Activated effector memory CD4-positive, alpha-beta T cell treated with Interleukin-2 at 50 U/mL for 16 hours (primary cell): ENCODE results near the gene KCNT1.

Source experiments
- DNase-seq: peaks from one replicate; pipeline ENCODE4 v3.0.0-alpha.2; 2020

The KCNT1 gene

DNA sequence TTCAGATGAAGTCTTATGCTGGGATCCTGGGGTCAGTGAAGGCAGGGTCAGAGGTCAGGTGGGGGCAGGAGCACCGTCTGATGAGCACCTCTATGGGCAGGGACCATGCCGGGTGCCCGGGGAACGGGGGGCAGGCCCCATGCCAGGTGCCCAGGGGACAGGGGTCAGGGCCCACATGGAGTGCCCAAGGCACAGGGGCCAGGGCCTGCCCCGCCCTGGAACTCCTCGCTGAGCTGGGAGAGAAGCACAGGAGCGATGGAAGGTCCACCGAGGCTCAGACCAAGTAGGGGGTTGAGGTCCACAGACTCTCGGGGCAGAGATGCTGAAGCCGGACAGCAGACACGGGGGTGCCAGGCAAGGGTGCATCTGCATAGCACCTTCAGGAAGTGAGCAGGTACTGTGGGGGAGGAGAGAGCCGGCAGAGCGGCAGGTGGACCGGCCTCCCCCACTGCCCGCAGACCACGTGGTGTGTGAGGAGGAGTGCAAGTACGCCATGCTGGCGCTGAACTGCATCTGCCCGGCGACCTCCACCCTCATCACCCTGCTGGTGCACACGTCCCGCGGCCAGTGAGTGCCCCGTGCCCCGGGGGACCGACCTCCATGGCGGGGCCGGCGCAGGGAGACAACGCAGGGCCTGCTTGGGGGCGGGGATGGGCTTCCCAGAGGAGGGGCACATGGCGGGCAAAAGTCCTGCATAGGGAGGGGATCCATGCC is 67.7 kb downstream of the KCNT1 start:
- DNase-seq, result no peak

DNA sequence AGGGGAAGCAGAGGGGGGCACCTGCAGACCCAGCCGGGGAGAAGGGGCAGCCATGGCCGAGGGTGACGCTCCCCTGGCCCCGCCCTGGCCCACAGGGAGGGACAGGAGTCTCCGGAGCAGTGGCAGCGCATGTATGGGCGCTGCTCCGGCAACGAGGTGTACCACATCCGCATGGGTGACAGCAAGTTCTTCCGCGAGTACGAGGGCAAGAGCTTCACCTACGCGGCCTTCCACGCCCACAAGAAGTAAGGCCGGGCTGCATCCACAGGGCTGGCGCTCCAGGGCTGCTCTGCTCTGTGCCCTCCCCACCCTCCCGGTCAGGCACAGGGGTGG is 68.2 kb downstream of the KCNT1 start:
- DNase-seq, result peak; percentile 4

DNA sequence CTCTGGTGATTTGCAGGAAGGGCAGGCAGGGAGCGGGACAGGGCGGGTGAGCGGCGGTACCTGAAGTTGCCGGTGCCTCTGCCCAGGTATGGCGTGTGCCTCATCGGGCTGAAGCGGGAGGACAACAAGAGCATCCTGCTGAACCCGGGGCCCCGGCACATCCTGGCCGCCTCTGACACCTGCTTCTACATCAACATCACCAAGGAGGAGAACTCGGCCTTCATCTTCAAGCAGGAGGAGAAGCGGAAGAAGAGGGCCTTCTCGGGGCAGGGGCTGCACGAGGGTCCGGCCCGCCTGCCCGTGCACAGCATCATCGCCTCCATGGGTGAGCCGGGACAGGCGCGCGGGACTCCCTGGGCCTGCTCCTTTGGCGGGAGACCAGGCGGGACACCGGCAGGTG is 68.8 kb downstream of the KCNT1 start:
- no peak for DNase-seq

DNA sequence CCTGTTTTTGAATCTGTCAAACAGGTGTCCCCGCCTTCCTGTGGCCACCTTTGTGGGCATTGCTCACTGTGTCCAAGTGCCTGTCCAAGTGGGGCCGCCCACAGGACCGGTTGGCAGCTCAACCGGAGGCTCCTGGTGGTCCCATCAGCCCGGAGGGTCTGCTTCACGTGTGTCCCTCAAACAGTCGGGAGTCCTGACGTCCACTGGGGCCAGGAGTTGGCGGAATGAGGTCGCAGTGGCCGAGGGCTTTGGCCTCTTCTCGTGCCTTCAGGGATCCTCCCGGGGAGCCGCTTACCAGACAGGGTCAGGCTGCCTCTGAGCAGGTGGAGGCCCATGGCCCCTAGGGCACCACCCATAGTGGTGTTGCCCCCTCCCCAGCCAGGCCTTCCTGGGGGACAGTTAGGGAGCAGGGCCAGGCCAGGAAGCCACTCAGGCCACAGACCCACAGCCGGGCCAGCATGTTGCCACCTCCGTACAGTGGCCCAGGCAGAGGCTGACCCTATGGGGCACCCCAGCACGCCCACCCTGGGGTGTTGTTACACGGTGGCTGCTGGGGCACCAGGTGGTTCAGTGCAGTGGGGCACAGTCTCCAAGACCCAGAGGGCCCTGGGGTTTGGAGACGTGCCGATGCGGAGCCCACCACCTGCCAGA is 69.5 kb downstream of the KCNT1 start:
- no peak for DNase-seq

DNA sequence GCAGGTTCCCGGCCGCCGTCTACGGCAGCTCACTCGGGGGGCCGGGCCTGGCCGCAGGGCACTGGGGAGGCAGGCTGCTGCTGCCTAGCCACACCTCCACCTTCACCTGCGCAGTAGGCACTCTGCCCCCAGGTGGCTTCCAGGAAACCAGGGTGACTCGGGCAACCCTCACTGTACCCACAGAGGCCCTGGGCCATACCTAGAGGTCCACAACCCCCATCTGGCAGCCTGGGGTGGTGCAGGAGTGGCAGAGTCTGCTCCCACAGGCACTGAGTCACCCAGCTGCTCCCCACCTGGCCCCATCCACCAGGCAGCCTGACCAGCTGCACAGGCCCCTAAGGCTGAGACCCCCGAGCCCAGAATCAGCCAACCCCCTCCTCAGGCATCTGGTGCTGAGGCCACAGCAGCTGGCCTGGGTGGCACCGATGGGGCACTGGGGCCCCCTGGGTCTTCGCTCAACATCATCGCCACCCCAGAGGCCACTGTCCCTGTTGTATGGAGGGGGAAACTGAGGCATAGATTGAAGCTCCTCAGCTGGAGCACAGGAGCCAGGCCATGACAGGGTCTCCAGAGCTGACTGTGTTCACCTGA is 70.2 kb downstream of the KCNT1 start:
- DNase-seq, result no peak

DNA sequence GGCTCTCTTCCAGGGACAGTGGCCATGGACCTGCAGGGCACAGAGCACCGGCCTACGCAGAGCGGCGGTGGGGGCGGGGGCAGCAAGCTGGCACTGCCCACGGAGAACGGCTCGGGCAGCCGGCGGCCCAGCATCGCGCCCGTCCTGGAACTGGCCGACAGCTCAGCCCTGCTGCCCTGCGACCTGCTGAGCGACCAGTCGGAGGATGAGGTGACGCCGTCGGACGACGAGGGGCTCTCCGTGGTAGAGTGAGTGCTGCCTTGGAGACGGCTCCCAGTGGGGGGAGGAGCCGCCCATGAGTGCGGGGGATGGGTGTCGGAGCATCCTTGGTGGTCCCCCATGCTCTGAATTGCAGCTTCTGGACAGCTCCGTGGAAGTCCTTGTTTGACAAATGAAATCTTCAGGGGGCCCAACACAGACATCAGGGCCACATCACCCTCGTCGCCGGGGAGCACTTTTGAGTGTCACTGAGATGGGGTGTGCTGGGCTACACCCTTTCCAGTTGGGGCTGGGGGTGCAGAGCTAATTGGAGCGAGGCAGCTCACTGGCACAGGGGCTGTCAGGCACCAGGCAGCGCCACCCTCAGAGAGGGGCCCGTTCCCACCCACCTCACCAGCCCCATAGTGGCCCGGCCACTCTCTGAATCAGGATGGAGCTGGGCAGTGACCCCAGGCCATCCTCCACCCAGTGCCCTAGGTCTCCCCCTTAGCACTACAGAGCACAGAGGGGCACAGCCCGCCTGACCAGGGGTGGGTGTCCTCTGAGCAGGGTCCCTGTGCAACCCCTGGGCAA is 70.9 kb downstream of the KCNT1 start:
- no peak for DNase-seq

DNA sequence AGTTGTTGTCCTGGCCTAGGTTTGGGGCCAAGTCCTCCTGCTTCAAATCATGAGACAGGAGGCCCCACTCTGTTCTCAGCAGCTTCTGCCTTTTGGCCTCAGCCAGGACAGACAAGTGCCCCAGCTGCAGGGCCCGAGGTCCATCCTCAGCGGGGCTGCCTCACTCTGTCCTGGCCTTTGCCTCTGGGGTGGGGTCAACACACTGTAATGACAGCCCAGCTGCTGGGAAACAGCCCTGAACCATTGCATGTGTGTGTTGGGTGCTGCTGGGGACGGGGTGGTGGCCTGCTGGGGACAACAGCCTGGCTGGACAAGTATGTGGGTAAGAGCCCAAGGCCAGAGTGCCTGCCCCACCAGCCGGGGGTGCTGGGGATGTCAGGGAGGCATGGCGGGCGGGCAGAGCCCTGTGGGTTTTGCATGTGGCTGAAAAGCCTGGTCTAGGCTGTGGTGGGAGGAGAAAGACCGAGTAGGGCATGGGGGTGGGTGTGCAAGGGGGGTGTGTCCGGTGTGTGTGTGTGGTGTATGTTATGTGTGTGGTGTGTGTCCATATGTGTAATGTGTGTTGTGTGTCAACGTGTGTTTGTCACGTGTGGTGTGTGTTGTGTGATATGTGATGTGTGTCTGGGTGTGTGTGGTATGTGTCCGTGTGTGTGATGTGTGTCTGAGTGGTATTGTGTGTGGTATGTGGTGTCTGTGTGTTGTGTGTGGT is 71.7 kb downstream of the KCNT1 start:
- DNase-seq, result no peak

DNA sequence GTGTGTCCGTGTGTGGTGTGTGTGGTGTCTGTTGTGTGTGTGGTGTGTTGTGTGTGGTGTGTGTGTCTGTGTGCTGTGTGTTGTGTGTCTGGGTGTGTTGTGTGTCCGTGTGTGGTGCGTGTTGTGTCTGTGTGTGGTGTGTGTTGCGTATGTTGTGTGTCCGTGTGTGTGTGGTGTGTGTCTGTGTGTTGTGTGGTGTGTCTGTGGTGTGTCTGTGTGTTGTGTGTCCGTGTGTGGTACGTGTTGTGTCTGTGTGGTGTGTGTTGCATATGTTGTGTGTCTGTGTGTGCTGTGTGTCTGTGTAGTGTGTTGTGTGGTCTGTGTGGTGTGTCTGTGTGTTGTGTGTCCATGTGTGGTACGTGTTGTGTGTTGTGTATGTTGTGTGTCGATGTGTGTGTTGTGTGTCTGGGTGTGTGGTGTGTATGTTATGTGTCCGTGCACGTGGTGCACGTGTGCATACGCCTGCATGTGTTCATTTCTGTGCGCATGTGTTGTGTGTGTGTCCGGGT is 72.3 kb downstream of the KCNT1 start:
- no peak for DNase-seq

DNA sequence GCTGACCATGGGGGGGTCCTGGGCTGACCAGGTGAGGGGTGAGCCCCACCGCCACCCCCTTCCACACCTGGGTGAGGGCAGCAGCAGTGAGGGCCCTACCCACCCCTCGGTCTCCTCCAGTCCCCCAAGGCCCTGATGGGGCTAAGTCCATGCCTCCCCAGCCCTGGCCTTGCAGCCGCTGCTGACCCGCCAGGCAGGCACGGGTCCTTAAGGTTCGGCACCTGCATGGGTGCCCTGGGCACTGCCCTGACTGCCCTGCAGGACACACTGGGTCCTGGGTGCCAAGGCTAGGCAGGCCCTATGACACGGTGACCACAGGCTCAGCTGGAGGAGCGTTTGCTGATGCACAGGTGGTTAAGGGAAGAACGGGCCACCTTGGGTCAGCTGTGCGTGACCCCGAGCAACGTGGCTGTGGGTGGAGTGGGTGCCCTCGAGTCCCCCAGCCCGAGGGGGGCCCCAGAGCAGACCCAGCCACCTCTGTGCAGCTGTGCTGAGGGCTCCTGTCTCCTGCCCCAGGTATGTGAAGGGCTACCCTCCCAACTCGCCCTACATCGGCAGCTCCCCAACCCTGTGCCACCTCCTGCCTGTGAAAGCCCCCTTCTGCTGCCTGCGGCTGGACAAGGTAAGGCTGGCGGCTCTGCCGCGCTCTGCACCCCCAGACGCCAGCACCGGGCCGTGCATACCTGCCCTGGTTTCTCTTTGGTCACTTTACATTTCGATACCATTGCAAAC is 73.0 kb downstream of the KCNT1 start:
- no peak for DNase-seq

DNA sequence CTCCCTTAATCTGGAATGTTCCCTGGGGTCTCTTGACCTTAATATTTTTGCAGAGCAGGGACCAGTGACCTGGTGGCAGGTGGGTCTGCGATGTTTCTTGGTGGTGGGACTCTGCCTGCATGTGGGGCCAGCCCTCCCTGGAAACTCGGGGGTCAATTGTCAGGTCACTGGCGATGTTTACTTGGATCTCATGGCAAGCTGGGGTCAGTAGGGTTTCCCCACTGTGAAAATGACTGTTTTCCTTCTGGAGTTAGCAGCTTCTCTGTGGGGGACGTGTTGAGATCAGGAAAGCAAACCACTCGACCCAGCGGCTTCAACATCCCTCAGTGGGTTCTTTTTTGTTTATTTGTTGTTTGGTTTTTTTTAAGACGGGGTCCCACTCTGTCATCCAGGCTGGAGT is 73.9 kb downstream of the KCNT1 start:
- no peak for DNase-seq

DNA sequence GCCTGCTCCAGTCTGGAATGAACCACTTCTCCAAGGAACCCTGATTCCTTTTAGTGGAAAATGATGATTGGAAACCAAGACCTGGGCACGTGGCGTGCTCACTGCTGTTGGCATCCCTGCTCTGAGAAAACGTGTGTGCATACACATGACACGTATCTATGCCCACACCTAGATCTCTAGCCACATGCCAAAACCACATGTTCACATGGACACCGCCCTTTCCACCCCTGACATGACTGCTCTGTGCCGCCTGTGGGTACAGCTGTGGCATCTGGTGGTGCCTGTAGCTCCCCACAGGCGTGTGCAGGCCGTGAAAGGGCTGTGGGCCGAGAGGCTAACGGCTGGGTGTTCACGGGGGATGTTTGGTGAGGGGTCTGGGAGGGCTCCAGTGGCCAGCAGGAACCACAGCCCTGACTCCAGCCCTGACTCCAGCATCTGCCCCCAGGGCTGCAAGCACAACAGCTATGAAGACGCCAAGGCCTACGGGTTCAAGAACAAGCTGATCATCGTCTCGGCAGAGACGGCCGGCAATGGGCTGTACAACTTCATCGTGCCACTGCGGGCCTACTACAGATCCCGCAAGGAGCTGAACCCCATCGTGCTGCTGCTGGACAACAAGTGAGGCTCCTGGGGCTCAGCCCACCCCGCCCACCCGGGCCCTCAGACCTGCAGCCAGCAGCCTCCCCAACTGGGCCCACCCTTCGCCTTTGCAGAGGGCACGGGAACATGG is 75.1 kb downstream of the KCNT1 start:
- no peak for DNase-seq

DNA sequence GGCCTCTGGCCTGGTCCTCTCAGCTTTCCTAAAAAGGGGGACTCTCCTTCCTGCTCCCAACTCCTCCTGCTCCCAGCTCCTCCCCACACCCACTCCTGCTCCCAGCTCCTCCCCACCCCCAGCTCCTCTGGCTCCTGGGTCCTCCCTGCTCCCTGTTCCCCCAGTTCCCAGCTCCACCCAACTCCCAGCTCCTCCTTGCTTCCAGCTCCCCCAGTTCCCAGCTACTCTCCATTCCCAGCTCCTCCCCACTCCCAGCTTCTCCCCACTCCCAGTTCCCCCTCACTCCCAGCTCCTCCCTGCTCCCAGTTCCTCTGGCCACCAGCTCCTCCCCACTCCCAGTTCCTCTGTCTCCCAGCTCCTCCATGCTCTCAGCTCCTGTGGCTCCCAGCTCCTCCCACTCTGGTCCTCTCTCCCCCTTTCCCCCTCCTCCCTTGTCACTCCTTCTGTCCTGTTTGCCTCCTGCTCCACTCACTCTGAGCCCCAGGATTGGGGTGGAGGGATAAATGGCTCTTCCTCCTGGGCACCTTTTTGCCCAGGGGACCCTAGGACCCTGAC is 75.7 kb downstream of the KCNT1 start:
- DNase-seq, result no peak

DNA sequence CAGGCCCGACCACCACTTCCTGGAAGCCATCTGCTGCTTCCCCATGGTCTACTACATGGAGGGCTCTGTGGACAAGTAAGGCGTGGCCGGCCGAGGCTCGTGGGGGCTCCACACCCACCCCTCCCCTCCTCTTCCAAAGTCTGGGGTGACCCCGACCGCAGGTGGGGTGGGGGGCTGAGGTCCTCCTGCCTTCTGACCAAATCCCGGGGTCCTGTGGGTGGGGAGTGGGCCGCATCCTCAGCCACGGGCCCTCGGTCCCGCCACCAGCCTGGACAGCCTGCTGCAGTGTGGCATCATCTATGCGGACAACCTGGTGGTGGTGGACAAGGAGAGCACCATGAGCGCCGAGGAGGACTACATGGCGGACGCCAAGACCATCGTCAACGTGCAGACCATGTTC is 76.4 kb downstream of the KCNT1 start:
- no peak for DNase-seq

DNA sequence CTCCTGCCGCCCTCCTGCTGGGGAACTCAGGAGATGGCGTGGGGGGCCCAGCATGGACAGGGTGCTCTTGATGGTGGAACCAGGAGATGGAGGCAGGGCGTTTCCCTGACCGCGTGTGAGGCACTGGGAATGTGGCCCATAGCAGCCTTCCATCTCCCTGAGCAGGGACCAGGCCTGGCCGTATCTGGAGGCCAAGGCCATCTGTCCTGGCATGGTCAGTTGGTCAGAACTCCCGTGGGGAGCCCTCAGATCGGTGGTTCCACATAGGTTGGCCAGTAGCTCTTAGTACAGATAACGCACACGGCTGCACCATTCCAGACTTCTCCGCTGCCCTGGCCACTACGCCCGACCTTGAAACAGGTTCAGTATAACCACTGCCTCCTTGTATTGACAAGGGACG is 77.6 kb downstream of the KCNT1 start:
- DNase-seq, result no peak

DNA sequence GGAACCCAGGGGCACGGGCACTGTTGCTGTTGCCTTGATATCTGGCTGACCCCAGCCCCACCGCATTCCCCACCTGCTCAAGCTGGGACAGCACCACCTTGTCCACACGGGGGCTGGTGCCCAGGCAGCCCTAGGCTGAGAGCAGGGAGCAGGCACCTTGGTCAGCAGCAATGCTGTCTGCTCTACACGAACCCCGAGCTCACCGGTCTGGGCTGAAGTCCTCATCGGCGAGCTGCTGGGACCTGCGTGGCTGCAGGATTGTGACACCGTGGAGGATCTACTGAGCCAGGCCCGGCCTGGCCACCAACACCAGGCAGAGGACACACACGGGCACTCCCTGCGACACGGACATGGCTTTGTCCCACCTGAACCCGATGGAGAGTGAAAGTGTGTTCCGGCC is 78.1 kb downstream of the KCNT1 start:
- DNase-seq, result no peak

DNA sequence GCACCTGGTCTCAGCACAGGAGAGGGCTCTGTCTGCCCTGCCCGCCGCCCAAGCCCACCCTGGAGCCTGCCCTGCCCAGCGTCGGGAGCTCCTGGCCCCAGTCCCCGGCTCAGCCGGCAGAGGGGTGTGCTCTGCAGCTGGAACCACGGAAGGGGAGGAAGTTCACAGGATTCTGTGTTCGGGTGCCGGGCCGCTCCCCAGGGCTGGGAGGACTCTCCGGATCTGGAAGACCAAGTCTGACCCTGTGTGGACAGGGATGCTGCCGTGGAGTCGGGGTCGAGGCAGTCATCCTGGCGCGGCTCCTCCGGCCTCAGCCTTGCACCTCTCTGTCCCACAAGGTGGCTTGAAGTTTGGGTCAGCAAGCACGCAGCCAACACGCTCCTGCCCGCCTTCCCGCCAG is 78.6 kb downstream of the KCNT1 start:
- no peak for DNase-seq

DNA sequence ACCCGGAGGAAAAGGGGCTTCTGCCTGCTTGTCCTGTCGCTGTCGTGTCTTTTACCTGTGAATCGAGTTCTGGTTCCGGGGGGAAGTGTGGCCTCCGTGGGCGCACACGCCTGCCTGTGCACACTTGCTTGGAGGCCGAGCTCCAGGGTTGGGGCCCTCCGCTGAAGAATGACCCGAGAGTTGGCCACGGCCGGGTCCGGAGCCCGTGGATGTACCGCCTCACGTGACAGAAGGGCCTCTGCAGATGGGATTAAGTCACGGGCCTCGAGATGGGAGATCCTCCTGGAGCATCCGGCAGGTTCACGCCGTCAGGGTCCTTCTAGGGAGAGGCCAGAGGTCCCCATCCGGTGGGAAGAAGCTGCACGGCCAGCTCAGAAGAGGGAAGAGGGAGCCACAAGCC is 81.0 kb downstream of the KCNT1 start:
- DNase-seq, result no peak

DNA sequence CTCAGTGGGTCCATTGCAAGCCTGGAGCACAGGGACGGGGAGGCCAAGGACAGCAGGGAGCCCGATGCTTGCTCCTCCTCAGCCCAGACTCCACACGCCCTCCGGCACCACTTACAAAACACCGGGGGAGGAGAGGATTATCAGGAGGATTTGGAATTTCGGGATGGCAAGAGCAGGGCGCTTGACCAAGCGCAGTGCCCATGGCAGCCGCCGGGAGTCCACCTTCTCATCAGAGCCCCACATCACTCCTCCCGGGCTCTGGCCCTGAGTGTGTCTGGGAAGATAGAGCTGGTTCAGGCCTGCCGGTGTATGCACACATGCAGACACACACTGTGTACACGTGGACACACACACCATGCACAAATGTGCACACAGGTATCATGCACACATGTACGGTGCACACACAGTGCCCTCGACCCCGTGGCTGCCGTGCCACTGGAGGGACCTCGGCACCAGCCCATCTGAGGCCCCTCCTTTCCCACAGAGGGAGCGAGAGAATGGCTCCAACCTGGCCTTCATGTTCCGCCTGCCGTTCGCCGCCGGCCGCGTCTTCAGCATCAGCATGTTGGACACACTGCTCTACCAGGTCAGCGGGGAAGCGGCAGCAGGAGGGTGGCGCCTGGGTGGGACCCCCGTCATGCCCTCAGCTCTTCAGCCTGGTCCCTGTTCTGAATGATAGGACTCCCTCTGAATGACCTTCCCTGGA is 81.7 kb downstream of the KCNT1 start:
- DNase-seq, result no peak

DNA sequence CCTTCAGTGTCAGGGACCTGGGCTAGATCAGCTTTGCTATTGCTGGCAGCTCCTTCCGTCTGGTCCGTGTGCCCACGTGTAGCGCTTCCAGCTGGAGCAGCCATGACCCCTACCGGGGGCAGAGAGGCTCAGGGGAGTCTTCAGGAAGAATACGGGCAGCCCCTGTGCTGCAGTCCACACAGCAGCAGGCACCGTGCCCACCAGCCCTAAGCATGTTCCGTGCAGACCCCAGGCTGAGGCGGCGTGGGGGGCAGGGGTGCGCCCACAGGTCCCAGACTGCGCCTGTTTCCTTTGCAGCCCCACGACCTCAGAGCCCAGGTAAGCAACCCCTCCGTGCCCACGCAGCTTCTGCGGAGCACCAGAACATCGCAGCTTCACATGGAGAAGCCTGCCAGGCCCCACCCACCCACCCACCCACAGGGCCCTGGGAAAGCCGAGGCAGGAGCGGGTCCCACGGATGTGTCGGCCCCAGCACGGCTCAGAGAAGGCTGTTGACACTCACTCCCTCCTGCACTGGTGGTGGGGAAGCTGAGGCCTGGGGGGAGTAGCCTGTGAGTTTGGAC is 83.1 kb downstream of the KCNT1 start:
- DNase-seq, result no peak

DNA sequence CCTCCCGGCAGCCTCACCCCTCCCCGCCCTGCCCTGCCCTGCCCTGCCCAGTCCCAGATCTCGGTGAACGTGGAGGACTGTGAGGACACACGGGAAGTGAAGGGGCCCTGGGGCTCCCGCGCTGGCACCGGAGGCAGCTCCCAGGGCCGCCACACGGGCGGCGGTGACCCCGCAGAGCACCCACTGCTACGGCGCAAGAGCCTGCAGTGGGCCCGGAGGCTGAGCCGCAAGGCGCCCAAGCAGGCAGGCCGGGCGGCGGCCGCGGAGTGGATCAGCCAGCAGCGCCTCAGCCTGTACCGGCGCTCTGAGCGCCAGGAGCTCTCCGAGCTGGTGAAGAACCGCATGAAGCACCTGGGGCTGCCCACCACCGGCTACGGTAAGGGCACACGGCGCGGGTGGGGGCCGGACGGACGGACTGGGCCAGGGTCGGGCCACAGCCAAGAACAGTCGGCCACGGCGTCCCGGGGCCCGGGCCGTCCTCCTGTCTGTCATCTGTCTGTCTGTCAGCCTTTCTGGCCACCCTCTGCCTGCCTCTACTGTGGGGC is 84.2 kb downstream of the KCNT1 start:
- DNase-seq, result no peak
